GM18867 (cell line): ENCODE data around the gene MAPKAPK3.

Experiments
- ATAC-seq: cut with Tn5 transposase; IDR thresholded peaks from one replicate; pipeline ENCODE4 v1.9.1; 2021; ENCODE audit warnings: mild to moderate bottlenecking, moderate library complexity; ENCODE audit not compliant: unreplicated experiment

Gene MAPKAPK3

DNA sequence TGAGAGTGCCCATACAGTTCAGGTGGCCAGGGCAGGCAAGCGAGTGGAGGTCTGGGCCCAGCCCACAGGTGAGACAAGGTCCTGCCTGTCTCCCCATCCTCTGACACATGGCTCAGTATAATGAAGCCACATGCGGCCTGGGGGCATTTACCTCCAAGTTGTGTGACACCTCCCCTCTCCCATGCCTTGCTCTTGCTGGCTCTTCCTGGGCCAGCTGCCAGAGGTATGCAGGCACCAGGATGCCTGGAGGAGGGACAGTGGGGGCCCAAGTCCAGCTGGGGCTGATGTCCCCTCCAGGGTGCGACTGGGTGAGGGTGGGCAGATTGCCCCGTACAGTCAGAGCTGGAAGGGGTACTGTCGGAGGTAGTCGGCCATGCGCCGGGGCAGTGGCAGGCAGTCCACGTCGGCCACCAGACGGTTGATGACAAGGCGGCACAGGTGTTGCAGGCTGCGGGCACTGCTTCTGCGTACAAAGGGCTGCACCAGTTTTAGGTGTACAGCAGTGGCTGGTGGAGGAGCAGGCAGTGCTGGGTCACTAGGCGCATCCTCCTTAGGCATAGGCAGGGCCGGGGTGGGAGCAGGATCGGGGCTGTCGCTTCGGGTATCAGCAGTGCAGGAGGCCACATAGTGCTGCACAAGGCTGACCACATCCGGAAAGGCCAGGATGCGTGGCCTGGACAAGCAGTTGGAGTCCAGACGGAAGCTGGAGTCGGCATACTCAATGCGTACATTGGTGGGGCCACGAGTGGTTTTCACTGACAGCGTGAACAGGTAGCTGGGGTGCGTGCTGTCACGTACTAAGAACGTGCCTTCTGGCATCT, 9.5 kb upstream of the MAPKAPK3 start:
- no peak for ATAC-seq

DNA sequence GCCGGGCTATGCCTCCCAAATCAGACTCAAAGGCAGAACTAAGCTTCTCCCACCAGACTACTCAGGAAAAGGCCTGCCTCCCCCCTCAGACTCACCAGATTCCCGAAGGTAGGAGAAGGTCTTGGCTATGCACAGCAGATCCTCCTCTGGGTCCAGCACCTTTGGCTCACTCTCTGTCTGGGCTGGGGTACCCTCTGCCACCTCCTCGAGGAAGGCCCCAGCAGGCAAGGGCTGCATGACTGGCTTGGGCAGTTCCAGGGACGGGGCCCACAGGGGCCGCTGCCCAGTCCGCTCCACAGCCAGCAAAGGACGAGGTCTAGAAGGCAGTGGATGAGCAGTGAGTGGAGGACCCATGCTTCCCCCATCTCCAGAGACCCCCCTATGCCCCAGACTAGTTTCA, 8.7 kb upstream of the MAPKAPK3 start:
- no peak for ATAC-seq

DNA sequence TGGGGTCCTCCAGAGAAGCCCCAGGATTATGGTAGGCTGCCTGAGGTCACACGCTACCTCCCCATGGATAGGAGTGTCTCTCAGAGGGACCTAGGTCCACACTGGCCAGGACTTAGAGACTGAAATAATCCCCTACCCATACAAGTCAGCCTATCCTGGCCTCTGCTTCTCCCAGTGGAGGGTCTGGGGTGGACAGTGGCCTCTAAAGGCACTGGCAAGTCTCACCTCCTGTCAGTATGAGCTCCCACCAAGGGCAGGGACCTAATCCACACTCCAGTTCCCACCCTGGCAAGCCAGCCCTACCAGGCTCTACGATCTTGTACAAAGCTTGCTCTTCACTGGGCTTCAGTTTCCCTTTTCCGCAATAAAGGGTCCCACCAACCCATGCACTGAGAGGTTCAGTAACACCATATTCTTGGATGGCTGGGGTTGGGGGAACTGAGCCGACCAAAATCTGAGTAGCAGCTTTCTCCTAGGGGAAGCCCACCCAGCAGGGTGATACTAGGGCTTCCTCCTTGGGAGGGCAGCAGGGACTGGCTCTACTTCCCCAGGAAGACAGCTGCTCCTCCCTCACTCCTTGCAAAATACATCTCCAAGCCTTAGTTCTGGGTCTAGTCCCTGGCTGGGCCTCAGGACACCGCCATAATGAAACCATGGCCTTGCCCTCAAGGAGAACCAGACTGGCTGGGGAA, 7.7 kb upstream of the MAPKAPK3 start:
- no peak for ATAC-seq

DNA sequence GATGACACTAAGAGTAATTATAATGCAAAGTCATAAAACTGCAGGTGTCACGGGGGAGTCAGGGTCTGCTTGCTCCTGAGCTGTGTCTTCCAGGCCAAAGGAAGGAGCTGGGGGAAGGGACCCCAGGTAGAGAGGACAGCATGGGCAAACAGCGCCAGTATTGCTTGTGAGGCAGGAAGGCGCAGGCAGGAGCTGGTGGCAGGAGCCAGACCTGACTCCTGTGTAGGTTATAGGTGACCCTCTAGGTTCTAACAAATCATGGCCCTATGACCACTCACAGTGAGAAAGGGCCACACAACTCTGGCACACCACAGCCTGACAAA, 7.2 kb upstream of the MAPKAPK3 start:
- no peak for ATAC-seq

DNA sequence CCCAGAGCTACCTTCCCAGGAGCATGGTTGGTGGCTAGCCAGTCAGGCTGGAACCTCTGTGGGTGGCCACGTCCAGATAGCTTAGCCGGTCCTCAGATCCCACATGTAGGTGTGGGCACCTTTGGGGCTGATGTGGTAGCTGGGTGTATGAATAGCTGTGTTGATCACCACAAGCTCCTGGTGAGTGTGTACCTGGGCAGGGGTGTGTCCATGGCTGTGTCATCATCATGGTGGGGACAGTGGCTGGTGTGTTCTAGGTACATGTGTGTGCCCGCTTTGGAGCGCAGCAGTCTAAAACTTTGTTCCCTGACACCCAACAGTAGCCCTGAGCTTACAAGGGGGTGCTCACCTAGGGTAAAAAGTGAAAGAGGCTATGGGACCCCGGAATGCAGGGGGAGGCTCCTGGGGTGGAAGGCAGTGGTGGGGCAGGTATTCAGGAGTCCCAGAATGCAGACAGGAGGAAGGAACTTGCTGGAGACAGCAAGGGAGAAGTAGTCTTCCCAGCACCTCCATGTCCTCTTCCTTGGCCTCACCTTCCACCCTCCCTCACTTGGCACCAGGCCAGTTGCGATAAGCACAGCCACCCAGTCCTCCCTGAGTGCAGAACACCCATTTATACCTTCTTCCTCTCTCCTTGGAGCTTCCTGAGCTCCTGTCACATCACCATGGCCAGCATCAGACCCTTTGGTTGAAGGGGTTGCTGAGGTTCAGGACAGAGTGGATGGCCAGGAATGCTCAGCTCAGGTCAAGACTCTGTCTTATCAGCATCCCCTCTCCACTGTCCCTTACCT, 6.6 kb upstream of the MAPKAPK3 start:
- ATAC-seq = no peak

DNA sequence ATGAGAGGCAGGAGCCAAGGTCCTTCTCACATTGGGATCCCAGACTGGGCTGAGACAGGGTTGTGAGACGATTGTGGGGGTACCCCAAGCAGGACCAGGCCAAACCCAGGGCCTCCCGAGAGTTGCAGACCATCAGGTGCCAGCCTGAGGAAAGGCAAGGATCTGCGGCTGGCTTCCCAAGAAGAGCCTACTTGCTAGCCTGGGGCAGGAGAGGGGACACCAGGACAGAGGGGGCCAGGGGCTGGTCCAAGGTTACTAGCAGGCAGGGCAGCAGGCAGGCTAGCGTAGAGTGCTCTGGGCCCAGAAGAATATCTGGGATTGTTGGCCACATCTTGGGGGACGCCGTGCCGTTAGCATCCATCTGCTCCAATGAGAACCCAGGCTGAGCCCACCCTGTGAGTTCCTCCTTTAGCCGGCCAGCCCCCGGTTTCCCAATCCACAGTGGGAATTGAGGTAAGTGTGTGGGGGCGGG, 5.9 kb upstream of the MAPKAPK3 start:
- ATAC-seq = no peak

DNA sequence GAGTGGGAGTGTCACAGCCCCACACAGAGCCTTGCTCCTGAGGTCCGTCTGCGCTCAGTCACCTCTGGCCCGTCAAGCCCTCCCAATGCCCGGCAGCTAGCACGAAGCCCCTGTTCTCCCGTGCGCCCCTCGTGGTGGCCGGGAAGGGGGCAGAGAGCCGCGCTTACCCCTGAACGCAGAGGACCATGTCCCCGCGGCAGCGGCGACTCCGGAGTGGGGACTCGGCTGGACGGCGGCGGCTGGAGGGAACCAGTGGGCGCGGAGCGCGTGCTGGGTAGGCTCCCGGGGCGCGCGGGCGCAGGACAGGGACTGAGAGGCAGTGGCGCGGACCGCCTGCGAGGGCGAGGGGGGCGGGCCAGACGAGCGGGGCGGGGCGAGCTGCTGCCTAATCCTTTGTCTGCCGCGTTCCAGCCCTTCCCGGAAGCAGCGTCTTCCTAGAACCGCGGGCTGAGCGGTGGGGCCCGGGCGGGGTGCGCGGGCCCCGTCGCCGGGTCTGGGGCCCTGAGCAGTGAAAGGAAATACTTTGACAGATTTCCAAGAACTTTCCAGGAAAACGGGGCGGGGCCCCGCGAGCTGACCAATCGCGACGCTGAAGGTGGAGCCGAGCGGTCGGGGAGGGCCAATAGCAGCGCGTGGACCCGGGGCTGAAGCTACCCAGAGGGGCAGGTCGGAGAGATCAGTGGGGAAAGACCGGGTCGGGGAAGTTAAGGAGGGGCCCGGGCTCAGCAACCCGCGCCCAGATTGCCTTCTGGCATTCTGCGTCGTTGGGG, 5.3 kb upstream of the MAPKAPK3 start, which contains the start of gene CISH:
Gene CISH, minus strand, starts transcription at position 311 of the 770 bp plus-strand sequence. Its CDS starts 124 bp downstream, at position 187.
- ATAC-seq = peak; percentile 74

DNA sequence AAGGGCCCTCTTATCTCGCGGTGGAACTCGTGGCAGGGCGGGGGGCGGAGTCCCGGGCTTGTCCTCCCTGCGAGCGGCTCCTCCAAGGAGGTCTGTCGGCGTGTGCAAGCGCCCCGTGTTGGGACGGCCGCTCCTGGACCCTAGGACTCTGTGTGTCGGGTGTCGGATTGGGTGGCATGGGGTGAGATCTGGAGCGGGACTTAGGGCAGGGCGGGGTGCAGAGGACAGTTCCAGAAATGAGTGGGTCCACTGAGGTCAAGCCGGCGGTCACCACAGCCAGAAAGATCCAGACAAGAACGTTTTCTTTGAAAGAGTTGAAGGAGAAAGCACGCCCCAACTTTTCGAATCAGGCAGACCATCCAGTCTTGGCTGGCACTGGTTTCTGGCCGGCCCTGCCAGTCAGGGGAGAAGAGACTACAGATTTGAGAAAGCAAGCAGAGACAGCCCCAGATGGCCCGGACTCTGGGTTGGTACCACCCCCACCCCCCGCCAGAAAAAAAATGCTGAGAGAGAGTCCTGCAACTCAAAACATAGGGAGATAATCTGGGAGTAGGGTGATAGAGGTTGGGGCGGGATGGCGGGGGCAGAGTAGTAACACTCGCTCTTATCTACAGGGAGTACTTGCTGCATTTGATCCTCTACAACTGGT, 4.6 kb upstream of the MAPKAPK3 start:
- no peak for ATAC-seq

DNA sequence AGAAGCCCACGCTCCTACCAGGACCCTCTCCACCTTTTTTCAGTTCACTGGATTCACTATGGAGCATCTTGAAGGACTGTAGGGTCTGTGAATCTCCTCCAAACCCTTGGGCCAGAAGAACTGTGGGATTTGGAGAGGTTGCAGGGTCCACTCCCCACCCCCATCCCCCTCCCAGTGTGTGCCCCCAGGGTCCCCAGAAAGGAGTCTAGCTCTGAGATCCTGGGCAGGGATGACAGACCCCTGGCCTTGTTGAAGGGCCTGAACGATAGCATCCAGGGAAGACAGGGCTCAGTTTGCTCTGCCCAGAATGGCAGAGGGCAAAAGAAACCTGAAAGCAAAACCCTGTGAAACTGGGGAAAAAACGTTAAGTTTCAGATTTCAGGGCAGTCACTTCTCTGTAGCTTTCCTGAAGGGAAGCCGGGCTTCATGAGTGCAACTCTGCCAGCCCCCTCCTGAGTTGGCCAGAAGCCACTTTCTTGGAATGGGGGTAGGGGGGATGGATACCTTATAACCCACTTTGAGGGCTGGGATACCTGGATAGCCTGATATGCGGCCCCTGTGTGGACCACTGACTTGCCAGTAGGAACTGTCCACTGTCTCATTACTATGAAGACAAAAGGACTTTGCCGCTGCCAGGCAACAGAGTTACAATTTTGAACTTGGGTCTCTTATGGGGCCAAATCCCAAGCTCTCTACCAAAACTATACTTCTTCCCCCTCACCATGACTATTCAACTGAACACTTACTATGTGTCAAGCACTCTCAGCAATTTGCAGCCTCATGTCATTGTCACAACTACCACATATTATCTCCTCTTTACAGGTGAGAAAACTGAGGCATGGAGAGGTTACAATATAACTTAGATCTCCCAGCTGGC, 3.7 kb upstream of the MAPKAPK3 start:
- ATAC-seq = no peak

DNA sequence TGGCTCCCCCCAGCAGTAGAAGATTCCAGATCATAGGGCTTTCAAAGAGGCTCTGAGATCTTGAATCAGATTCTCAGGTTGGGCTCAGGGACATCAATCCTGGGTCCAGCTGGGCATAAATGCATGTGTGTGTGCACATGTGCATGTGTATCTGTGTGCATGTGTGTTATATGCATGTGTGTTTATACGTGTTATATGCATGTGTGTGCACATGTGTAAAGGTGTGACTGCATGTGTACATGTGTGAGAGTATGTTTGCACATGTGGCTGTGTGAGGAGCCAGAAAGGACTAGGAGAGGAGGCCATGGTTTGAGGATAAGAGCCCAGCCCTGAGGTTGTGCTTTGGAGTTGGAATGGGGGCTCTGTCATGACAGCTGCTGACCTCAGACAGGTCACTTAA, 1.8 kb upstream of the MAPKAPK3 start:
- ATAC-seq = no peak

DNA sequence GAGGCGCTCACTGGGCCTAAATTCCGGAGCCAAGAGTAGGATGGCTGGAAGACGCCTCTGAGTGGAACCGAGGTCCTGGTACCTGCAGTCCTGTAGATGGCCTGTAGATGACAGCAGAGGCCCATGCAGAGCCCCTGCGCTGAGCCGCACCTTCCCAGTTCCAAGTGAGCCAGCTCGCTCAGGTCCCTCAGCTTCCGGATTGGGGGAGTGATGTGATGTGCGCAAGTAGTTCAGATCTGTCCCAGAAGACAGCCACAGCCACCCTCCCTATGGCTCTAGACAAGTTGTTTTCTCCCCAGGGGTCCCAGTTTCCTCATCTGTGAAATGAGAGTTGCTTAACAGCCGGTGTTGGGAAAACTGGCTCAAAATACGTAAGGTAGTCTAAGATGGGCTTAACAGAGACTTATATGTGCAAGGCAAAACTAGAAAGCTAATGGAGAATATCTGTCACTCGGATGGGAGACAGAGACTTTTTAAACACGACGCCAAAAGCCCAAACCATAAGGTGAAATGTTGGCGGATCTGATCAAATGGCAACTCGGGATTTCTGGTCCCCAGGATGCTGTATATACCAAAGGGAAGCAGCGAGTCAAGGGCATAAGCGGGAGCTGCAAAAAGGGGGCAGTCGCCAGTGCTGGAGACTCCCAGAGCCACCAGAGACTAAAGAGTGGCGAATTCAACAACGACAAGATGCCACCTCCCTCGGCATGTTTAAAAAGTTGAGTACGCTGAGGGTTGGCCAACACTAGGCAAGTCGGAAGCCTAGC, 765 bp upstream of the MAPKAPK3 start:
- ATAC-seq = peak; percentile 39

DNA sequence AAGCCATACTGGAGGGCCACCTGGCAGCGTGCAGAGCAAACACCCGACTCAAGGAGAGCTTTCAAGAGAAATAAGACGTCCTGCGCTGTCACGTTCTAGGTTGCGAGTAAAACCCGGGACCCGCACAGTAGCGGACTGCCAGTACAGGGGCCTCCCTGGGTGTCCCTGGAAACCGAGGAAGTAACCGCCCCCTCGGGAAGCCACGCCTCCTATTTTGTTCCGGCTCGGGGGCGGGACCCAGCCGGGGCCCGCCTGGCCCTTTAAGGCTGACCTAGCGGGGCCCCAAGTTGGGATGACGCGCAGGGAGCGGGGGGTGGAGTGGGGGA, 218 bp upstream of the MAPKAPK3 start:
- ATAC-seq = peak; percentile 70

DNA sequence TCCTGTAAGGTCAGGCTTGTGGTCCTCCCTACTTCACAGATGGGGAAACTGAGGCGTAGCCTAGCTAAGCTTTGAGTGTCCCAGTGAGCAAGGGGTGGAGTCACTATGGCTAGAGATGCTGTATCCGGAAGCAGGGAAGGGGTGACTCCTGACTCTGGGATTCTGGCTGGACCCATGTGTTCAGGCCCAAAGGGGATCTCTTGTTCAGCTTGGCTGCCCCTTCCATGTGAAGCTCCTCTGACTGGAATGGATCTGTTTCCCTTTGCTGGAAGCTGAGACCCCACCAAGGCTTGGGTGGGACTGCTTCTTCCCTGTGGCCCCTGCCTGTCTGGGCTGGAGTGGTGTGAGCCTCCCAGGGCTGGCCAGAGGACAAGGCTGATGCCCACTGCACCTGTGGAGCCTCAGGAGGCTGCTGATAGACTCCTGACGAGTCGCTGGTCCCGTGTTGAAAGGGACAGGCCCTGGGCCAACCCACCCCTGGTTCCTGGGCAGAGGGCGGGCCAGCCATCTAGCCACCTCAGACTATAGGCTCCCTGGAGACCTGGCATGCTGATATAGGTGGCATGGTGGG, 1.0 kb downstream of the MAPKAPK3 start:
- no peak for ATAC-seq

DNA sequence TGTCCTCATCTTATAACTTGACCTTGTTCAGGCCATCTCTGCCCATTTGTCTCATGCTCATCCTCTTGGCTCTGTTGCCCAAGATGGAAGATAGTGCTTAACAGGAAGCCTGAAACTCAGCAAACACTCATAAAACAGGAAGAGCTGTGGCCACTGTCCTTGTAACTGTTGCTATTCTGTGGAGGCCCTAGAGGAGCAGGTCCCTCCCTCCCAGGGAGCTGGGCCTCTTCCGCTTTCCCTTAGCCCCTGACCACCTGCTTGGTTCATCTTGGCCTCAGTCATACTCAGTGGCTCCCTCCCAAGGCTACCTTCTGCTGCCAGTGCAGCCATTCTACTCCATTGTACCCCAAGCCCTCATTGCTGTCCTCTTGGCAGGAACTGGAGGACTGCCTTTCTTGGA, 3.5 kb downstream of the MAPKAPK3 start:
- ATAC-seq = no peak

DNA sequence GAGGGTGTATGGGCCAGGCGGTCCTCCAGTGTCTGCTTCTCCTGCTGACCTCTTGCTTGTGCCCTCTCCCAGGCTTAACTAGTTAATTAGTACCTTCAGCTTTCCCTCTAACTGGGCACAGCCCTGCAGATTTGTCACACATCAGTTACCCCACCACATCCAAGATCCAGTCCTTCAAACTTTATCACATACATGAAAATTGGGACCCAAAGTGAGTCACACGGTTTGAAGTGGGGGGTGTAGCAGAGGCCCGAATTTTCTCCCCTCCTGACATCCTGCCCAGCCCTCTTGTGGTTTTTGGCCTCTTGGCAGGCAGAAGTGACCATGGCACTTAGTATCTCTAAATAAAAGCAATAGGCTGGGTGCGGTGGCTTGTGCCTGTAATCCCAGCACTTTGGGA, 3.9 kb downstream of the MAPKAPK3 start:
- ATAC-seq = no peak

DNA sequence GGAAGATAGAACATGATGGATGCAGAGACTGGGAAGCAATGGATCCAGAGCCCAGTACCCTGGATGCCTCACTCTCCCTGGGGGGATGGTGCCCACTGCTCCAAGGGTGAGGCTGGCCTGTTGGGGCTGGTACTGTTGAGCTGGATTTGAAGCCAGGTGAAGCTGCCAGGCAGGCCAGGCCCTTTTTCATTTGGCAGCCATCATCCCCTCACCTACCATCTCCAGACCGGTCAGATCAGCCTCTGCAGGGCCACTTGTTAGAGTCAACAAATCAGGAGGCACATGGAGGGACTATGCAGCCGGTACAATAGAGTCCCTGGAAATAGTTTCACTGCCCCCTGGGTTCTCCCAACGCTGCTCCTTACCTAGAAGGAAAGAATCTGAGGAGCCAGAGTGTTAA, 5.9 kb downstream of the MAPKAPK3 start:
- ATAC-seq = no peak

DNA sequence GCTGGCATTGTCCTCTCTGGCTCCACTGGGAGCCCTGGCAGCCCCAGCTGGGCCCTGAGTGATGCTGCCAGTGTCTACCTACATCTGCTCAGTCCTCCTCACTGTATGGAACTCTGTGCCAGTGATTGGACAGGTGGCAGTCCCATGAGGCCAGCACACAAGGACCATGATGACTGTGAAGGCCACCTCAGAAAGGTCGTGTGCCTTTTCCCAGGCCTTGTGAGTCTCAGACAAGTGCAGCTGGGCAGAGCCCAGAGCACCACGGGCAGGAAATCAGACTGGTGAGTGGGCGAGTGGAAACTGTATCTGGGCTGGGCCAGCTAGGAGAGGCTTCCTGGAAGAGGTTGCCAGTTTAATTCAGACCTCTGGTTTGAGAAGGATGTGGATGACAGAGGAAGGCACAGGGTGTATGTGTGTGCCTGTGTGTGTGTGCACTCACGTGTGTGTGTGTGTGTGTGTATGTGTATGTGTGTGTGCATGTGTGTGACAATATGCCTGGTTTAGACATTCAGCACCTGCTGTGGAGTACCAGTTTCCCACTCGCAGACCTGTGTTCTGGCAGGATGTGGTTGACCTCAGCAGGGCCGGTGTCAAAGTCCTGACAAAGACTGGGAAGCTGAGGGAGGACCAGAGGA, 7.0 kb downstream of the MAPKAPK3 start:
- ATAC-seq = peak; percentile 52

DNA sequence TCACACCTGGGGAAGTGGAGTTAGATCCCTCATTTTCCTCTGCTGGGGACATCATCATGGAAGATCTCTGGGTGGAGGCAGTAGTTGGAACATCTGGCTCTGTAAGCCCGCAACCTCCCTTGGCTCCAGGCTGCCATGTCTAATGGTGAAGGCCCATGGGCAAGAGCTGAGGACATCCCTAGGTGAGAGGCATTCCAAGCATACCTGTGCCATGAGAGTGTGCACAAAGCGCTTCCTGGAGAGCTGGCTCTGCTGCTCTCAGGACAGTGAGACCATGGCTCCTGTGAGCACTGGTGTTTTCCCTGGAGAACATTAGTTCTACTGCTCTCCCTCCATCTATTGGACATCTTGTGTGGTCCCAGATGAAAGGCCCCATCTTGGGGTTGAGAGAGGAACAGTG, 7.7 kb downstream of the MAPKAPK3 start:
- ATAC-seq = no peak
